ENCODE data around the gene NYNRIN. TPM values are rescaled to one million over a fixed set of nuclear protein-coding genes. Genes with fewer than 3 reads are reported as not detected.

The NYNRIN gene
- total and polyA plus RNA-seq, 10 of the 15 experiments (the other 5 are each of a cell fraction or from before 2014, with no cell fraction given) = under 0.01 to 0.15 (median 0.01) TPM; not detected in 5

DNA sequence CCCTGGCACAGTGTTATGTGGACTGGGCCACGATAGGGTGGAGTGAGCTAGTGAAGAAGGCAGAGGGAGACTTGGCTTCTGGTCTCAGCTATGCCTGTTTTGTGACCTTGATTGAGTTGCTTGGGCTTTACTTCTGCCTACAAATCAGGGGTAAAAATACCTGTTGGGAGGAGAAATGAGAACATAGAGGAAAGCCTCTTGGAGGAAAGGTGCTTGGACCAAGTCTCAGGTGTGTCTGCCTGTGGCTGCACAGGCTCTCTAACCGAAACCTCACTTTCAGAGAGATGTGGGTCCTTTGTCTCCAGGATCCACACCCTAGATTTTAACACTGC, 38.9 kb downstream of the NYNRIN start (continued):
- TF ChIP-seq, protein P1, sequence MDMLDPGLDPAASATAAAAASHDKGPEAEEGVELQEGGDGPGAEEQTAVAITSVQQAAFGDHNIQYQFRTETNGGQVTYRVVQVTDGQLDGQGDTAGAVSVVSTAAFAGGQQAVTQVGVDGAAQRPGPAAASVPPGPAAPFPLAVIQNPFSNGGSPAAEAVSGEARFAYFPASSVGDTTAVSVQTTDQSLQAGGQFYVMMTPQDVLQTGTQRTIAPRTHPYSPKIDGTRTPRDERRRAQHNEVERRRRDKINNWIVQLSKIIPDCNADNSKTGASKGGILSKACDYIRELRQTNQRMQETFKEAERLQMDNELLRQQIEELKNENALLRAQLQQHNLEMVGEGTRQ (IDR thresholded peaks at IDR 0.05; ENCODE audit: borderline replicate concordance, low read depth, low read length) = no peak

DNA sequence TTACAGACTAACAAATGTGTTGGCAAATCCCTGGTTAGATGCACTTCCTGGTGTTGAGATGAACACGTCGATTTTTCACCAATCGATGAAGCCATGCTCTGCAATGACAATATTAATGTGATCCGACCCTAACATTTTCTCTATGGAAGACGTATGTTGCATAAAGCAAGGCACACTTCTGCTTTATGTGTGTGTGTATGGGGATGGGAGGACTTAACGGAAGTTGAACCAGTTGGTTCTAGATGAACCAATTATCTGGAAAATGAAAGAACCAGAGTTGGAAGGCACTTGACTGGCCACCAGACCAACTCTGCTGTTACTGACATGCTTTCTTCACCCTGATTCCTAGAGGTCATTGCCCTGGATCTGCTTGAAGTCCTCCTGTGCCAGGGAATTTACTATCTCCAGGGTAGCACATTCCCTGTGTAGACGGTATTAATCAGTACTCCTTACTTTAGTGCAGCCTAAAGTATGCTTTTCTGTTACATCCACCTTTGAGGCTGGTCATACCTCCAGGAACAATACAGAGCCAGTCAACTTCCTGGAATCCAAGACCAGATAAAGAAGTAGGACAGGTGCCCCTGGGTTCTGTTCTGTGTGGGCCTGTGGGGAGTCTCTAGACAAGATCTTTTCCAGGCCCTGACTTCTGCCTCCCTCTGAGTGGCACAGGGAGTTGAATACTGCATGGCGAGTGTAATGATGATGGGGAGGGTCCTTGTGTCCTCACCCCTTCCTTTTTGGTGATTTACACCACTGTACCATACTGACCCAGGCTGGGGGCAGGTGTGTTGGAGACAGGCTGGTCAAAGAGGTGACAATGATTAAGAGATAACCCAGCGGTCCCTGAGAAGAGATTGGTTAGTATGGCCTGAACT, 39.7 kb downstream of the NYNRIN start:
- TF ChIP-seq TAF1 (IDR thresholded peaks at IDR 0.05; ENCODE audit: borderline replicate concordance, low read depth, low read length) (no peak), ZSCAN29 (IDR thresholded peaks at IDR 0.05) (no peak), FOS (IDR thresholded peaks at IDR 0.05; ENCODE audit: borderline replicate concordance, extremely low read depth, insufficient read length) (no peak), RBBP5 (conservative IDR thresholded peaks at IDR 0.05) (no peak), POLR2AphosphoS5 (IDR thresholded peaks at IDR 0.05; ENCODE audit: low read length) (peak; percentile 46; the same call in 1 of the 2 replicates), TCF12 (IDR thresholded peaks at IDR 0.05; ENCODE audit: low read depth, low read length) (no peak)
- TF ChIP-seq, protein P2, sequence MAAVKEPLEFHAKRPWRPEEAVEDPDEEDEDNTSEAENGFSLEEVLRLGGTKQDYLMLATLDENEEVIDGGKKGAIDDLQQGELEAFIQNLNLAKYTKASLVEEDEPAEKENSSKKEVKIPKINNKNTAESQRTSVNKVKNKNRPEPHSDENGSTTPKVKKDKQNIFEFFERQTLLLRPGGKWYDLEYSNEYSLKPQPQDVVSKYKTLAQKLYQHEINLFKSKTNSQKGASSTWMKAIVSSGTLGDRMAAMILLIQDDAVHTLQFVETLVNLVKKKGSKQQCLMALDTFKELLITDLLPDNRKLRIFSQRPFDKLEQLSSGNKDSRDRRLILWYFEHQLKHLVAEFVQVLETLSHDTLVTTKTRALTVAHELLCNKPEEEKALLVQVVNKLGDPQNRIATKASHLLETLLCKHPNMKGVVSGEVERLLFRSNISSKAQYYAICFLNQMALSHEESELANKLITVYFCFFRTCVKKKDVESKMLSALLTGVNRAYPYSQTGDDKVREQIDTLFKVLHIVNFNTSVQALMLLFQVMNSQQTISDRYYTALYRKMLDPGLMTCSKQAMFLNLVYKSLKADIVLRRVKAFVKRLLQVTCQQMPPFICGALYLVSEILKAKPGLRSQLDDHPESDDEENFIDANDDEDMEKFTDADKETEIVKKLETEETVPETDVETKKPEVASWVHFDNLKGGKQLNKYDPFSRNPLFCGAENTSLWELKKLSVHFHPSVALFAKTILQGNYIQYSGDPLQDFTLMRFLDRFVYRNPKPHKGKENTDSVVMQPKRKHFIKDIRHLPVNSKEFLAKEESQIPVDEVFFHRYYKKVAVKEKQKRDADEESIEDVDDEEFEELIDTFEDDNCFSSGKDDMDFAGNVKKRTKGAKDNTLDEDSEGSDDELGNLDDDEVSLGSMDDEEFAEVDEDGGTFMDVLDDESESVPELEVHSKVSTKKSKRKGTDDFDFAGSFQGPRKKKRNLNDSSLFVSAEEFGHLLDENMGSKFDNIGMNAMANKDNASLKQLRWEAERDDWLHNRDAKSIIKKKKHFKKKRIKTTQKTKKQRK (IDR thresholded peaks at IDR 0.05; ENCODE audit: low read depth, low read length) = no peak
- CTCF ChIA-PET = interaction anchor here (1.1 to 11.4 kb wide), 4 partner anchors 76 to 141 kb away, joined by 3 to 220 read pairs (median 24); partner anchors contain the start of genes ADCY4, CIDEB and RIPK3
- DNase-seq (ENCODE audit: low read depth, low spot score) (no peak), ATAC-seq (no peak), FAIRE-seq (no peak)
- in situ Hi-C loops (cut with MboI) (loop anchor here (5.0 to 10.0 kb wide), 2 partner anchors 196 to 1134 kb away; partner anchors contain the start of genes BCL2L2, PPP1R3E and TINF2), intact Hi-C loops (cut with micrococcal nuclease; ENCODE audit: unreplicated experiment) (no loop called here)
- no peaks in the 10 kb centered on the region for H3K9me3 ChIP-seq (replicated peaks; ENCODE audit: control insufficient read depth, insufficient read depth, low read length)
- no peak overlapping the region for H3K4me3 ChIP-seq
- H3K4me1 ChIP-seq (ENCODE audit: control insufficient read depth, insufficient read depth, low read length) = peaks cover 14% of the 10 kb centered on the region
- no peaks in the 10 kb centered on the region for H4K20me1 ChIP-seq (ENCODE audit: control insufficient read depth, insufficient read depth)
- H3K27me3 ChIP-seq (replicated peaks in 1 of 2; ENCODE audit: control insufficient read depth in 2 of 2, insufficient read depth in 2 of 2, low read length in 1 of 2) = no peaks in the 10 kb centered on the region
- no peak overlapping the region for H2AFZ ChIP-seq (ENCODE audit: control insufficient read depth, low read depth, low read length)
- POLR2A ChIA-PET = interaction anchor here (0.6 kb wide), 1 partner anchor 196 kb away, joined by 4 read pairs; no protein-coding TSS in a partner anchor
- H3K27ac ChIP-seq (ENCODE audit: control insufficient read depth, insufficient read depth) = no peak overlapping the region
- RAD21 ChIA-PET (ENCODE audit: unreplicated experiment) = interaction anchor here (1.1 to 4.2 kb wide), 3 partner anchors 105 to 106 kb away, joined by 4 to 31 read pairs (median 6); no protein-coding TSS in a partner anchor
- no TSS peak for BruUV-seq (replicated peaks)
- peaks cover 18% of the 10 kb centered on the region for H3K79me2 ChIP-seq (ENCODE audit: control insufficient read depth, insufficient read depth, low read length)
- SMC1A ChIA-PET (ENCODE audit: uncharacterized antibody, unreplicated experiment) = interaction anchor here (2.2 to 5.5 kb wide), 2 partner anchors 105 to 106 kb away, joined by 5 to 53 read pairs; partner anchors contain the start of gene ADCY4
- no peak overlapping the region for H3K4me2 ChIP-seq (ENCODE audit: control insufficient read depth, insufficient read depth)
- WGBS (ENCODE audit: insufficient coverage, insufficient replicate concordance, low lambda C conversion rate, missing lambda C conversion rate) = 63% methylated on average over 9 of the region's 9 CpGs
- H3K36me3 ChIP-seq (ENCODE audit: control insufficient read depth in 2 of 2, insufficient read depth in 2 of 2, low read length in 1 of 2) = peaks cover 9 to 26% of the 10 kb centered on the region in 2 experiments
- H3K9ac ChIP-seq (ENCODE audit: control insufficient read depth, insufficient read depth, low read length) = no peak overlapping the region; the same call in 1 of the 2 replicates
